ENCODE results near the gene LRRC42.

- no peak for TF ChIP-seq CTCF (IDR thresholded peaks at IDR 0.05)
- TF ChIP-seq POLR2A (IDR thresholded peaks at IDR 0.05) = no peak
Measured at GRCh38 chr1:53930932-53931331, 15.2 kb upstream of the LRRC42 start.

Measured in esophagus squamous epithelium (tissue), 4 donors.